OCI-LY3 (cell line): ENCODE results near the gene DOCK4.

Experiments
- H2AFZ ChIP-seq: fragments of 200-600, 300-600 bp; shearing (Covaris generic); 2 replicates; pipeline ENCODE4 v1.6.0; 2014; ENCODE audit warnings: antibody characterized with exemption, low read depth, low read length
- H3K27ac ChIP-seq: fragments of 200-600, 300-600 bp; sonication (generic); 2 replicates; pipeline ENCODE4 v1.5.1; 2014; ENCODE audit warnings: mild to moderate bottlenecking, low read length, moderate library complexity, mixed read lengths
- H3K27me3 ChIP-seq: fragments of 200-600, 300-600 bp; sonication (generic); 2 replicates; pipeline ENCODE4 v1.6.1; 2014; ENCODE audit warnings: low read depth, low read length, mixed read lengths
- H3K36me3 ChIP-seq: fragments of 200-600, 300-600 bp; sonication (generic); replicated peaks from 2 replicates; pipeline ENCODE3; 2014; ENCODE audit warnings: low read depth, low read length, mixed read lengths
- H3K4me1 ChIP-seq: fragments of 300-600, 200-600 bp; sonication (generic); 2 replicates; pipeline ENCODE4 v1.6.1; 2014; ENCODE audit warnings: low read length, mixed read lengths
- H3K4me2 ChIP-seq: fragments of 200-600, 300-600 bp; sonication (generic); 2 replicates; pipeline ENCODE4 v1.6.1; 2014; ENCODE audit warnings: low read length, mixed read lengths
- H3K4me3 ChIP-seq: fragments of 300-600, 200-600 bp; sonication (generic); 2 replicates; pipeline ENCODE4 v1.5.1; 2014; ENCODE audit warnings: antibody characterized with exemption, mild to moderate bottlenecking, low read length, moderate library complexity
- H3K79me2 ChIP-seq: fragments of 300-600, 200-600 bp; shearing (Covaris generic); 2 replicates; pipeline ENCODE4 v1.6.1; 2014; ENCODE audit warnings: mild to moderate bottlenecking, low read length, mixed read lengths
- H3K9ac ChIP-seq: fragments of 300-600, 200-600 bp; shearing (Covaris generic); 2 replicates; pipeline ENCODE4 v1.6.0; 2014; ENCODE audit warnings: mild to moderate bottlenecking, low read length, moderate library complexity
- H3K9me3 ChIP-seq: fragments of 200-600, 300-600 bp; shearing (Covaris generic); 2 replicates; pipeline ENCODE4 v1.6.1; 2014; ENCODE audit warnings: low read length, mixed read lengths; ENCODE audit not compliant: insufficient read depth
- H4K20me1 ChIP-seq: fragments of 200-600, 300-600 bp; sonication (generic); 2 replicates; pipeline ENCODE4 v1.6.1; 2016; ENCODE audit warnings: low read length, mixed read lengths; ENCODE audit not compliant: insufficient read depth
- EZH2phosphoT487 ChIP-seq: fragments of 200-600 bp; shearing (Covaris generic); IDR thresholded peaks from 2 replicates; pipeline ENCODE4 v1.6.1; 2018; ENCODE audit warnings: antibody characterized with exemption, mixed run types, low read depth
- TF ChIP-seq, protein P1 (sequence below): fragments of 200-600, 300-600 bp; sonication (generic); IDR thresholded peaks from 2 replicates; pipeline ENCODE4 v1.5.1; 2014; ENCODE audit warnings: antibody characterized with exemption, low read length, low read depth

Gene DOCK4

DNA sequence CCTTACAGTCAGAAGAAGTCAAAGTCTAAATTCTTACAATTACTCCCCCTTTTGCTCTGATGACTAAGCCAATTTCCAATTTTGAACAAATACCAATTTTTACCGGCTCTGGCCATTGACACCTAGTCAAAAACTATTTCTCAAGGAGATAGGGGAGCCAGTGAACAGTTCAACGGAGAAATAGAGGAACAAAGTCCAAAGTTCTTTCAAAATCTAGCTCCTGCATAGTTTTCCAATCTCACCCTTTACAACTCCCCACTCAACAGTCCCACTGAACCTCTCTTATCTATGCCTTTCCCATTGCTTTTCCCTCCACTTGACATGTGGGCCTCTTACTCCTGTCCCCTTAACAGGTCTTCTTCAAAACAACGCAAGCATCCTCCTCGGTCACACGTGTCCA is 192.9 kb downstream of the DOCK4 start:
- no peaks in the 10 kb centered on the region for H3K27me3 ChIP-seq
- H3K27ac ChIP-seq: no peak overlapping the region
- TF ChIP-seq, protein P1, sequence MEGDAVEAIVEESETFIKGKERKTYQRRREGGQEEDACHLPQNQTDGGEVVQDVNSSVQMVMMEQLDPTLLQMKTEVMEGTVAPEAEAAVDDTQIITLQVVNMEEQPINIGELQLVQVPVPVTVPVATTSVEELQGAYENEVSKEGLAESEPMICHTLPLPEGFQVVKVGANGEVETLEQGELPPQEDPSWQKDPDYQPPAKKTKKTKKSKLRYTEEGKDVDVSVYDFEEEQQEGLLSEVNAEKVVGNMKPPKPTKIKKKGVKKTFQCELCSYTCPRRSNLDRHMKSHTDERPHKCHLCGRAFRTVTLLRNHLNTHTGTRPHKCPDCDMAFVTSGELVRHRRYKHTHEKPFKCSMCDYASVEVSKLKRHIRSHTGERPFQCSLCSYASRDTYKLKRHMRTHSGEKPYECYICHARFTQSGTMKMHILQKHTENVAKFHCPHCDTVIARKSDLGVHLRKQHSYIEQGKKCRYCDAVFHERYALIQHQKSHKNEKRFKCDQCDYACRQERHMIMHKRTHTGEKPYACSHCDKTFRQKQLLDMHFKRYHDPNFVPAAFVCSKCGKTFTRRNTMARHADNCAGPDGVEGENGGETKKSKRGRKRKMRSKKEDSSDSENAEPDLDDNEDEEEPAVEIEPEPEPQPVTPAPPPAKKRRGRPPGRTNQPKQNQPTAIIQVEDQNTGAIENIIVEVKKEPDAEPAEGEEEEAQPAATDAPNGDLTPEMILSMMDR: no peak
- TF ChIP-seq EZH2phosphoT487: no peak
- H3K4me3 ChIP-seq: no peak overlapping the region
- H3K79me2 ChIP-seq: no peaks in the 10 kb centered on the region
- H4K20me1 ChIP-seq: no peaks in the 10 kb centered on the region
- no peaks in the 10 kb centered on the region for H3K9me3 ChIP-seq
- H3K4me1 ChIP-seq: no peaks in the 10 kb centered on the region
- no peak overlapping the region for H3K4me2 ChIP-seq
- no peak overlapping the region for H3K9ac ChIP-seq
- no peak overlapping the region for H2AFZ ChIP-seq
- no peaks in the 10 kb centered on the region for H3K36me3 ChIP-seq

DNA sequence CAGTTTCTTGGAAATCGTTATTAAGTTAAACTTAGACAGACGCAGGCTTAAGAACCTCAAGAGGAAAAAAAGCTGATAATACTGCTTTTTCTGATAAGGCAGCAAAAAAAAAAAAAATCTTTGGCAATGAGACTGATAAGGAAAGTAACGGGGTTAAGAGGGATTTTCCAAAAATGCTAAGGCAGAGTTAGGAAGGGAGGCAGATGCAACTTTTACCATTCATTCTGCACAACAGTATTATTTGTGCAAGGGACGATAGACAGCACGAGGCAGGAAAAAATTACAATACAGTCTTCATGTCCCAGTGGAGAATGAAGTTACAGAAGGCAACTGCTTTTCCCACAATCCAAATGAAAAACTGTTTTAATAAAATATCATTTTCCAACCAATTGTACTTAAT is 194.0 kb downstream of the DOCK4 start:
- H3K9ac ChIP-seq: no peak overlapping the region
- H3K27me3 ChIP-seq: no peaks in the 10 kb centered on the region
- TF ChIP-seq, protein P1: no peak
- no peak for TF ChIP-seq EZH2phosphoT487
- H3K9me3 ChIP-seq: no peaks in the 10 kb centered on the region
- H3K27ac ChIP-seq: no peak overlapping the region
- no peaks in the 10 kb centered on the region for H4K20me1 ChIP-seq
- H3K4me2 ChIP-seq: no peak overlapping the region
- no peaks in the 10 kb centered on the region for H3K36me3 ChIP-seq
- H3K4me3 ChIP-seq: no peak overlapping the region
- no peak overlapping the region for H2AFZ ChIP-seq
- H3K79me2 ChIP-seq: no peaks in the 10 kb centered on the region
- no peaks in the 10 kb centered on the region for H3K4me1 ChIP-seq

DNA sequence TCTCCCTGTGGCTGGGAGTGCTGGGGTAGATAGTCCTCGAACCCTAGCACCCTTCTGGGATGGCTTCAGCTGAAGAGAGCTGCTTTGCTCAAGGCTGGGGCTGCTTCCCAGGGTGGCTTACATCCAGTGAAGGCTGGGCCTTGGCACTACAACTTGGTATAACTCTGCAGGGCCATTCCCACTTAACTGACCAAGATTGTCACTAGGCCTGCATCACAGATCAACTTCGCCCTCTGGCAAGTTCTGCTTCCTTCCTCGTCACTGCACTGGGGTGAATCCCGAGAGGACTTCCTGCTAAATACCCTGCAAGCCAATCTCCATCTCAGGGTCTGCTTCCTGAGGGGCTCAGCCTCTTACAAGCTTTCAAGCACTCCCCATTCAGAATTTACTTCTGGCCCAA is 195.2 kb downstream of the DOCK4 start:
- Histone ChIP-seq H3K36me3 (no peaks in the 10 kb centered on the region), H3K9me3 (no peaks in the 10 kb centered on the region)
- TF ChIP-seq, protein P1: no peak
- no peak for TF ChIP-seq EZH2phosphoT487

DNA sequence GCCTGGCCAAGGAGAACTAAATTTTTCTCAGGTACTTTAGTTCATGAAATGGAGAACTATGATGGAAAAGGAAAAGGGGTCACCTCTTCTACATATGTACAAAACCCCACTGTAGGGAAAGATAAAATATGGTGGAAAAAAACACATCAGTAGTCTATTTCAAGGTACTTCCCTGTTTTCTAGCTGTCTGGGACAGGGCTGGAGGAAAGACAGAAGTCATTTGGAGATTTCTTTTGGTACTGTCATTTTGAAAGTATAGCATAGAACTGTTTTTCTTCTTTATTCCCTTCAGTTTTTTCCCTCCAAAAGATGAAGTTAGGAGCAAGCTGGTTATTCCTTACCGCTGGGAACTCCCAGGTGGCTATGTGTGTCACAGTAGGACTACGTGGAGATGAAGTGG is 196.1 kb downstream of the DOCK4 start:
- Histone ChIP-seq H3K4me3 (no peak overlapping the region), H3K79me2 (no peaks in the 10 kb centered on the region), H3K4me2 (no peak overlapping the region), H3K9ac (no peak overlapping the region), H4K20me1 (no peaks in the 10 kb centered on the region), H3K36me3 (no peaks in the 10 kb centered on the region), H3K9me3 (no peaks in the 10 kb centered on the region), H3K27me3 (no peaks in the 10 kb centered on the region), H3K27ac (no peak overlapping the region), H3K4me1 (no peaks in the 10 kb centered on the region), H2AFZ (no peak overlapping the region)
- no peak for TF ChIP-seq EZH2phosphoT487
- TF ChIP-seq, protein P1: no peak

More for the DNA sequence above, 195.2 kb downstream of the DOCK4 start:
- Histone ChIP-seq H4K20me1 (no peaks in the 10 kb centered on the region), H3K27ac (no peak overlapping the region), H3K4me2 (no peak overlapping the region), H3K79me2 (no peaks in the 10 kb centered on the region), H3K4me1 (no peaks in the 10 kb centered on the region), H3K9ac (no peak overlapping the region), H3K27me3 (no peaks in the 10 kb centered on the region), H2AFZ (no peak overlapping the region), H3K4me3 (no peak overlapping the region)
